B cell (primary cell): Measurements from ENCODE around the gene STAC3. TPM values are rescaled to one million over a fixed set of nuclear protein-coding genes. Genes with fewer than 3 reads are reported as not detected.

Experiments
- polyA plus RNA-seq: library from polyadenylated mRNA; depleted of rRNA; stranded (reverse); fragments of >200 nt; gene quantifications from 2 replicates; pipeline ENCODE4 v1.2.3, GENCODE V29; 2012
- small RNA-seq: library from RNA; depleted of rRNA; stranded (forward); fragments of <200 nt; gene quantifications from one replicate; pipeline ENCODE3, GENCODE V24; 2012; ENCODE audit warnings: low replicate concordance, low read depth; ENCODE audit not compliant: insufficient read length
- total RNA-seq, 2 donors: library from RNA; stranded (reverse); fragments of 120-200 nt in 1 of 2; gene quantifications; 1 replicate in 1 of 2; 2 replicates in 1 of 2; pipeline versions ENCODE4 v1.2.3 to v1.2.4, GENCODE V29; 2013 to 2022

The STAC3 gene
- total and polyA plus RNA-seq, 2 donors (not counting 1 experiment from before 2014, with no cell fraction given) = 4.5 to 6.2 TPM

Small RNA genes lying within 50 kb of the gene (small RNA-seq; reads per million reads assigned to genes)
- not detected for gene MIR1228

Other genes starting within 250 kb of the STAC3 start
- 13.9 and 15.6 TPM in 2 replicates for gene ZBTB39, start 244.6 kb downstream of the STAC3 start, total RNA-seq
- 5.4 TPM in 2 replicates for gene ZBTB39, start 244.6 kb downstream of the STAC3 start, polyA plus RNA-seq
- gene TAC3, start 234.7 kb downstream of the STAC3 start, total RNA-seq = not detected in 2 replicates
- 0.24 TPM in 1 of 2 replicates, not detected in the other for gene TAC3, start 234.7 kb downstream of the STAC3 start, polyA plus RNA-seq
- 1.3 TPM in 2 replicates for gene MYO1A, start 201.1 kb downstream of the STAC3 start, total RNA-seq
- gene MYO1A, start 201.1 kb downstream of the STAC3 start, polyA plus RNA-seq = 0.19 and 0.55 TPM in 2 replicates
- 35.0 and 40.1 TPM in 2 replicates for gene NEMP1, start 172.4 kb downstream of the STAC3 start, total RNA-seq
- gene NEMP1, start 172.4 kb downstream of the STAC3 start, polyA plus RNA-seq = 13.6 and 15.4 TPM in 2 replicates
- gene NAB2, start 162.1 kb downstream of the STAC3 start, total RNA-seq = 49.0 and 52.1 TPM in 2 replicates
- gene NAB2, start 162.1 kb downstream of the STAC3 start, polyA plus RNA-seq = 5.8 and 6.7 TPM in 2 replicates
- 704 and 736 TPM in 2 replicates for gene STAT6, start 139.8 kb downstream of the STAC3 start, total RNA-seq
- gene STAT6, start 139.8 kb downstream of the STAC3 start, polyA plus RNA-seq = 544 and 565 TPM in 2 replicates
- gene LRP1, start 122.7 kb downstream of the STAC3 start, total RNA-seq = 4.1 and 5.7 TPM in 2 replicates
- gene LRP1, start 122.7 kb downstream of the STAC3 start, polyA plus RNA-seq = 2.0 TPM in 2 replicates
- not detected in 2 replicates for gene LRP1-AS, start 103.6 kb downstream of the STAC3 start, total RNA-seq
- not detected in 2 replicates for gene LRP1-AS, start 103.6 kb downstream of the STAC3 start, polyA plus RNA-seq
- gene NXPH4, start 34.4 kb downstream of the STAC3 start, total RNA-seq = 6.9 and 8.6 TPM in 2 replicates
- 3.5 and 5.6 TPM in 2 replicates for gene NXPH4, start 34.4 kb downstream of the STAC3 start, polyA plus RNA-seq
- 147 and 166 TPM in 2 replicates for gene SHMT2, start 21.5 kb downstream of the STAC3 start, total RNA-seq
- 203 and 236 TPM in 2 replicates for gene SHMT2, start 21.5 kb downstream of the STAC3 start, polyA plus RNA-seq
- 129 TPM in 2 replicates for gene R3HDM2, start 179.9 kb upstream of the STAC3 start, total RNA-seq
- gene R3HDM2, start 179.9 kb upstream of the STAC3 start, polyA plus RNA-seq = 87.1 and 104 TPM in 2 replicates
- 0.17 TPM in 1 of 2 replicates, not detected in the other for gene INHBC, start 183.6 kb upstream of the STAC3 start, total RNA-seq
- 0.13 and 0.31 TPM in 2 replicates for gene INHBC, start 183.6 kb upstream of the STAC3 start, polyA plus RNA-seq
- gene INHBE, start 204.1 kb upstream of the STAC3 start, total RNA-seq = not detected in 2 replicates
- gene INHBE, start 204.1 kb upstream of the STAC3 start, polyA plus RNA-seq = not detected in 2 replicates
- 3.9 and 4.1 TPM in 2 replicates for gene GLI1, start 208.6 kb upstream of the STAC3 start, total RNA-seq
- 5.4 and 8.0 TPM in 2 replicates for gene GLI1, start 208.6 kb upstream of the STAC3 start, polyA plus RNA-seq
- gene ARHGAP9, start 228.7 kb upstream of the STAC3 start, total RNA-seq = 154 and 161 TPM in 2 replicates
- gene ARHGAP9, start 228.7 kb upstream of the STAC3 start, polyA plus RNA-seq = 320 and 390 TPM in 2 replicates
- 183 and 193 TPM in 2 replicates for gene MARS1, start 236.9 kb upstream of the STAC3 start, total RNA-seq
- 158 and 234 TPM in 2 replicates for gene MARS1, start 236.9 kb upstream of the STAC3 start, polyA plus RNA-seq